OCI-LY3 (cell line): ENCODE measurements around the gene ACADVL.

Experiments
- CTCF ChIP-seq: fragments of 200-600, 300-600 bp; sonication (generic); IDR thresholded peaks from 2 replicates; pipeline ENCODE4 v1.5.1; 2014; ENCODE audit warnings: antibody characterized with exemption, low read length, low read depth
- EZH2phosphoT487 ChIP-seq: fragments of 200-600 bp; shearing (Covaris generic); IDR thresholded peaks from 2 replicates; pipeline ENCODE4 v1.6.1; 2018; ENCODE audit warnings: antibody characterized with exemption, mixed run types, low read depth

- TF ChIP-seq CTCF (no peak), EZH2phosphoT487 (no peak)
Observed at GRCh38 chr17:7237761-7238419, 18.2 kb downstream of the ACADVL start.
